ENCODE data around the gene PDE4B. TPM values are rescaled to one million over a fixed set of nuclear protein-coding genes. Genes with fewer than 3 reads are reported as not detected.

The PDE4B gene
- total RNA-seq, 4 donors from 2014 or later, result 5.2 to 16.6 (median 9.6) TPM

- Histone ChIP-seq H3K4me1 (peaks cover 0 to 8% (median 0%) of the 10 kb centered on the region in 4 donors), H3K9me3 (no peaks in the 10 kb centered on the region), H3K4me3 (no peak overlapping the region), H3K27ac (no peak overlapping the region), H3K36me3 (no peaks in the 10 kb centered on the region), H3K27me3 (no peaks in the 10 kb centered on the region)
- TF ChIP-seq POLR2A (IDR thresholded peaks at IDR 0.05) (no peak), CTCF (IDR thresholded peaks at IDR 0.05) (no peak), EP300 (IDR thresholded peaks at IDR 0.05) (no peak)
- DNase-seq (ENCODE audit: low spot score in 2 of 2), result no peak
Observed at GRCh38 chr1:66261364-66261763, 468.7 kb downstream of the PDE4B start.

DNA sequence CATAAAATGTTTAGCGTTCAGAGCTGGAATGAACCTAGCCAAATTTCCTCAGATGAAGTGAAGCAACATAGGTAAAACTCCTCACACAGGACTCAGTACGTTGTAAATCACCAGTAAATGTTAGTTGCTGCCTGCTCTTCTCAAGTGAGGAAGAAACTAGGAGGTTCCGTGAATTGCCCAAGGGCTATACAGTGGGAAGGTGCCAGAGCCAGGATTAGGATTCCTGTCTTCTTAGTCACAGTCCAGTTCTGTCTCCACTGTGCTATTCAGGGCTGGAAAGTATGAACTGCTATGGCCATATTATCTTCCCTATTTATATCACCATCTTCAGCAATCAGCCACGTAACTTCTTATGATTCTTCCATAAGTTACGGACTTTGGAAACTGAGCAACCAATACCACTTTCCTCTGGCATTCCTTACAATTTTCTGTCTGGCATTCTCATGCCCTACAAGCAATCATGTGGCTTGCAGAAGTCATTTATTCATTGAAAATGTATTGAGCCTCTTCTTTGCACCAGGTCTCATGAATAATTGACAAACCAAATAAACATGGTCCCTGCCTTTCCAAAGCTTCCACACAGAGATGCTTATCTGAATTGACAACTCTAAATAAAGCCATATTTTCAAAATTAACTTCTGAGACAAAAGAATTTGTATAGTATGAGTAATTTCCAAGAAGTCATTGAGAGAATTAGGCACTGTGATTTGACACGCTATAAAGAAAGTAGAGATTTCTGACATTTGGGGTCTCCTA is 469.7 kb downstream of the PDE4B start:
- no peaks in the 10 kb centered on the region for H3K9me3 ChIP-seq
- H3K36me3 ChIP-seq, result no peaks in the 10 kb centered on the region
- TF ChIP-seq CTCF (IDR thresholded peaks at IDR 0.05) (no peak), EP300 (IDR thresholded peaks at IDR 0.05) (no peak), POLR2A (IDR thresholded peaks at IDR 0.05) (no peak)
- WGBS, 2 donors, result 82 to 84% methylated on average over 6 of the region's 6 CpGs
- no peak overlapping the region for H3K27ac ChIP-seq
- no peaks in the 10 kb centered on the region for H3K27me3 ChIP-seq
- no peak overlapping the region for H3K4me3 ChIP-seq
- peaks cover 0 to 17% (median 0%) of the 10 kb centered on the region in 4 donors for H3K4me1 ChIP-seq
- DNase-seq (ENCODE audit: low spot score in 2 of 2), result no peak

DNA sequence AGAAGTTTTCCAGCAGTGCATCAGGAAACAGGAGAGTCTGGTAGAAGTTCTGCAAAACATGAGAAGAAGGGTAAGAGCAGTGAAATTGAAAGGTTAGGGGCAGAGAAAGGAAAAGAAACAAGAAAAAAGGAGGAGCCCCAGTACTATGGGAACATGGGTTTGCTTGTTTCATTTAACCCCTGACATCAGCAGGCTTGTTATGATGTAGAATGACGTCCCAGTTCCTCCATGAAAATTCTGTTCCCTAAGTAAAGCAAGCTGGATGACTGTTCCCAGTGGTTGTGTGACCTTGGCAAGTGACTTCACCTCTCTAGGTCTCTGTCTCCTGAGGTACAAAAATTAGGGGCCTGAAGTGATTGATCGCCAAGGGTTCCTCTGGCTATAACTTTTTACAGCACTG is 472.6 kb downstream of the PDE4B start:
- no peak for DNase-seq (ENCODE audit: low spot score in 2 of 2)
- TF ChIP-seq POLR2A (IDR thresholded peaks at IDR 0.05), result no peak
- TF ChIP-seq CTCF (IDR thresholded peaks at IDR 0.05), result no peak
- no peak for TF ChIP-seq EP300 (IDR thresholded peaks at IDR 0.05)
- no peaks in the 10 kb centered on the region for H3K9me3 ChIP-seq
- H3K4me3 ChIP-seq, result no peak overlapping the region
- WGBS, 2 donors, result 76 to 84% methylated on average over 2 of the region's 2 CpGs
- H3K27ac ChIP-seq, result no peak overlapping the region
- H3K4me1 ChIP-seq, result peaks cover 0 to 33% (median 6%) of the 10 kb centered on the region in 4 donors
- no peaks in the 10 kb centered on the region for H3K27me3 ChIP-seq
- no peaks in the 10 kb centered on the region for H3K36me3 ChIP-seq

DNA sequence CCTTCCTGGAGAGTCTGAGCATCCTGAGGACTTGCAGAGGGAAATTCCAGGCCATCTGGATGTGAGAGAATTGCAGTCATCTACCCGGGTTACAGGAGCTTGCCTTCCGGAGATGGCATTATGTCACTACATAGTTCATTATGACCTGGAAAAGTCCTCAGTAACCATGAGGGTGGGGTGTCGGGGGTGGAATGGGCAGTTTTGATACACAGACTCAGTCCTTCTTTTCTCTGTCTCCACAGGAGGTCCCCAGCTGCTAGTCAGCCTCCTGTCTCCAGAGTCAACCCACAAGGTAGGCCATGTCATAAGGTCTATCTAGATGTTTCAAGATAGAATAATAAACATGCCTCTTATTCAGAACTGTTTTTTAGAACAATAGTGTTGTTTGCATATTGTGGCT is 473.1 kb downstream of the PDE4B start:
- peaks cover 1 to 38% (median 10%) of the 10 kb centered on the region in 4 donors for H3K4me1 ChIP-seq
- TF ChIP-seq POLR2A (IDR thresholded peaks at IDR 0.05) (no peak), EP300 (IDR thresholded peaks at IDR 0.05) (no peak), CTCF (IDR thresholded peaks at IDR 0.05) (no peak)
- H3K27ac ChIP-seq, result no peak overlapping the region
- no peaks in the 10 kb centered on the region for H3K9me3 ChIP-seq
- H3K36me3 ChIP-seq, result no peaks in the 10 kb centered on the region
- H3K4me3 ChIP-seq, result no peak overlapping the region
- DNase-seq (ENCODE audit: low spot score in 2 of 2), result no peak
- H3K27me3 ChIP-seq, result no peaks in the 10 kb centered on the region
- 55 to 75% methylated on average over 3 of the region's 3 CpGs for WGBS, 2 donors

DNA sequence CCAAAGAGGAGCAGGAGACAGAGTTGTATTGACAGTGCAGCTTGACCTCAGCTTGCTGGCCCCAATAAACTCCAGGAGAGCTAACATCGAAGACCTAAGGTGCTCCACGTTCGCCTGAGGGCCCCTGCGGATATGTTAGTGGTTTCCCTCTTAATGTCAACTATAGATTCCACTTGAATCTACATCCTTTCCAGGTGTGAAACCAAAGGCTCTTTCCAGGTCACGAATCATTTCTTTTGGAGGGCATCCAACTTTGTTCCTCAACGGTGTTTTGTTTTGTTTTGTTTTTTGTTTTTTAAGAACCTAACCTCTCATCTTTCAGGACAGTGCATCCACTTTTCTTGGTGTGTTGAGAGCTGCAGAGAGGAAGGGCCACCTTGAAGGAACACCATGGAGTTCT is 473.7 kb downstream of the PDE4B start:
- Histone ChIP-seq H3K4me3 (no peak overlapping the region), H3K4me1 (peaks cover 3 to 42% (median 13%) of the 10 kb centered on the region in 4 donors), H3K9me3 (no peaks in the 10 kb centered on the region), H3K27me3 (no peaks in the 10 kb centered on the region), H3K36me3 (no peaks in the 10 kb centered on the region), H3K27ac (peak overlapping the region in 2 of 4 donors; percentile 26 to 43)
- WGBS, 2 donors, result 51 to 65% methylated on average over 6 of the region's 6 CpGs
- TF ChIP-seq EP300 (IDR thresholded peaks at IDR 0.05), result no peak
- TF ChIP-seq POLR2A (IDR thresholded peaks at IDR 0.05), result no peak
- no peak for DNase-seq (ENCODE audit: low spot score in 2 of 2)
